Muscle of back (tissue), 11 donors: ENCODE data around the gene DUSP28. TPM values are rescaled to one million over a fixed set of nuclear protein-coding genes. Genes with fewer than 3 reads are reported as not detected.

Source experiments
- DNase-seq, 3 donors: peaks; one replicate each; pipeline versions ENCODE4 v3.0.0 to v3.0.0-alpha.2; 2013
- polyA plus RNA-seq, 10 donors: library from polyadenylated mRNA; unstranded; fragments of 120-200 nt; gene quantifications; one replicate each; pipeline ENCODE4 v1.2.1, GENCODE V29; 2013; ENCODE audit not compliant: insufficient read length in 10 of 10

Gene DUSP28
- polyA plus RNA-seq, 10 donors, result 8.1 to 11.0 (median 9.6) TPM

- DNase-seq, result no peak
Observed at GRCh38 chr2:240571314-240571973, 11.3 kb downstream of the DUSP28 start.

GRCh38 chr2:240572141-240573031 lies 12.2 kb downstream of the DUSP28 start:
- no peak for DNase-seq

GRCh38 chr2:240573071-240573515 lies 12.9 kb downstream of the DUSP28 start:
- DNase-seq, result no peak

GRCh38 chr2:240573516-240574385 lies 13.6 kb downstream of the DUSP28 start:
- no peak for DNase-seq

- no peak for DNase-seq
Observed at GRCh38 chr2:240574386-240575100, 14.4 kb downstream of the DUSP28 start.

GRCh38 chr2:240575101-240575965 lies 15.2 kb downstream of the DUSP28 start:
- no peak for DNase-seq

DNA sequence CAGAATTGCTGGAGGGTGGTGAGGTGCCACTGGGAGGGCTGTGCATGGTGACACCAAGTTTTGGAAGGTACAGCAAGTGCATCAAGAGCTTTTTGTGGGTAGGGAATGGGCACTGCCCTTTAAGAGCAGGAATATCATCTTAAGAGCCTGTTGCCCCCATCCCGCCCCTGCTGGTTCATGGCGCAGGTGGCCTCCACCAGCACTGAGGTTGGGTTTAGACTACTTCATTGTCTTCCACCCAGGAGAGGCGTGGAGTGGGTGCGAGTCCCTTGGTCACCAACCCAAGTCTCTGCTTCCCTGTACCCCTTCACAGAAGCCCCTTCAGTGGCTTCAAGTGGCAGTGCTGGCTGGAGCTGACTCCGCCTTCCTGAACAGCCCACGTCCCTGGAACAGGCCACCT lies 15.9 kb downstream of the DUSP28 start:
- no peak for DNase-seq

DNA sequence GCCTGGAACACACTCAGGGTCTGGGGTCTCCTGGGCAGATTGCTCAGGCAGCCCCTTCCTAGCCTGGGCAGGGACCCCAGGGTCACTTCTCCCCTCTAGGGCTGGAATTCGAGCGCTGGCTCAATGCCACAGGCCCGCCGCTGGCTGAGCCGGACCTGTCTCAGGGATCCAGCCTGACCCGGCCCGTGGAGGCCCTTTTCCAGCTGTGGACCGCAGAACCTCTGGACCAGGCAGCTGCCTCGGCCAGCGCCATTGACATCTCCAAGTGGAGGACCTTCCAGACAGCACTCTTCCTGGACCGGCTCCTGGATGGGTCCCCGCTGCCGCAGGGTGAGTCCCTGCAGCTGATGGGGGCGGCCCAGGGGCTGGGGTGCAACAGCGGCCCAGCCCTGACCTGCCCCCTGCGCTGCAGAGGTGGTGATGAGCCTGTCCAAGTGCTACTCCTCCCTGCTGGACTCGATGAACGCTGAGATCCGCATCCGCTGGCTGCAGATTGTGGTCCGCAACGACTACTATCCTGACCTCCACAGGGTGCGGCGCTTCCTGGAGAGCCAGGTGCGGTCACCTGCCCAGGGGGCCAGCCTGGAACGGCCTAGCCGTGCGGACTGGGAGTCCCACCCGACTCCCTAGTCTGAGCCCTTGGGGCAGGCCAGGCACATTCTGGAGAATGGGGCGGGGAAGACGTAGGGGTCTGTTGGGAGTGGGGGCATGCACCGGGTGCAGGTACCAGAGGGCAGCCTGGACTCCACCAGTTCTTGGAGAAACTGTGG lies 16.5 kb downstream of the DUSP28 start:
- no peak for DNase-seq

DNA sequence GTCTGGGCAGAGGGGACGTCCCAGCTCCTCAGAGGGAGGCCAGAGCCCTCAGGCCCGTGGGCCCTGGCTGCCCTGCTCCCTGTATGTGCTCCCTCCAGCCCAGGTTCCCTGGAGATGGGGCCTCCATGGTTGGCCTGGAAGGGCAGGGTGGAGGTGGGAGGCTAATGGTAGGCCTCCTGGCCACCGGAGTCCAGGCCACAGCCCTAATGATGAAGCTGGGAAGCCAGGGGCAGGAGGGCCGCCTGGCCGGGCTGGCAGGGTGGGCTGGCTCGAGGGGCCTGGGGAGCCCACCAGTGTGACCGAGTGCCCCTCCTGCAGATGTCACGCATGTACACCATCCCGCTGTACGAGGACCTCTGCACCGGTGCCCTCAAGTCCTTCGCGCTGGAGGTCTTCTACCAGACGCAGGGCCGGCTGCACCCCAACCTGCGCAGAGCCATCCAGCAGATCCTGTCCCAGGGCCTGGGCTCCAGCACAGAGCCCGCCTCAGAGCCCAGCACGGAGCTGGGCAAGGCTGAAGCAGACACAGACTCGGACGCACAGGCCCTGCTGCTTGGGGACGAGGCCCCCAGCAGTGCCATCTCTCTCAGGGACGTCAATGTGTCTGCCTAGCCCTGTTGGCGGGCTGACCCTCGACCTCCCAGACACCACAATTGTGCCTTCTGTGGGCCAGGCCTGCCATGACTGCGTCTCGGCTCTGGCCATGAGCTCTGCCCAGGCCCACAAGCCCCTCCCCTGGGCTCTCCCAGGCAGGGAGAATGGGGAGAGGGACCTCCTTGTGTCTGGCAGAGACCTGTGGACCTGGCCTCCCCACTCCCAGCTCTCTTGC lies 17.3 kb downstream of the DUSP28 start:
- DNase-seq, result no peak

DNA sequence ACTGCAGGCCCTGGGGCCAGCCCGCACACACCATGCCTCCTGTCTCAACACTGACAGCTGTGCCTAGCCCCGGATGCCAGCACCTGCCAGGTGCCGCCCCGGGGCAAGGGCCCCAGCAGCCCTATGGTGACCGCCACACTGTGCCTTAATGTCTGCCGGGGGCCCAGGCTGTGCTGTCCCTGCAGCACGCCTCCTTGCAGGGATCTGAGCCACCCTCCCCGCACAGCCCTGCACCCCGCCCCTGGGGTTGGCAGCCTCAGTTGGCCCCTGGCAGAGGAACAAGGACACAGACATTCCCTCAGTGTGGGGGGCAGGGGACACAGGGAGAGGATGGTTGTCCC lies 17.9 kb downstream of the DUSP28 start:
- DNase-seq, result no peak

DNA sequence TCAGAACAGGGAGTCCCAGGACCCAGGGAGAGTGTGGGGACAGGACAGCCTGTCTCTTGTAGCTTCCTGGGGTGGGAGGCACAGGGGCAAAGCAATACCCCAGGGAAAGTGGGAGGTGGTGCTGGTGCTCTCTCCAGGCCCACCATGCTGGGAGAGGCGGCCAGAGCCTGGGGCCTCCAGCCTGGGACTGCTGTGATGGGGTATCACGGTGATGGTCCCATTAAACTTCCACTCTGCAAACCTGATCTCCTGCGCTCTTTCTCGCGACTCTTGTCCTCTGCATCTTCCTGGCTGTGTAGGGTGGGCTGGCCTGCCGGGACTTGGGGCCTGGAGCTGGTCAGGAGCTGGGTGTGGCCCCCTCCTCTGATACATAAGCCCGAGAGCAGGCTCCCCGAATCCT lies 18.3 kb downstream of the DUSP28 start:
- no peak for DNase-seq

DNA sequence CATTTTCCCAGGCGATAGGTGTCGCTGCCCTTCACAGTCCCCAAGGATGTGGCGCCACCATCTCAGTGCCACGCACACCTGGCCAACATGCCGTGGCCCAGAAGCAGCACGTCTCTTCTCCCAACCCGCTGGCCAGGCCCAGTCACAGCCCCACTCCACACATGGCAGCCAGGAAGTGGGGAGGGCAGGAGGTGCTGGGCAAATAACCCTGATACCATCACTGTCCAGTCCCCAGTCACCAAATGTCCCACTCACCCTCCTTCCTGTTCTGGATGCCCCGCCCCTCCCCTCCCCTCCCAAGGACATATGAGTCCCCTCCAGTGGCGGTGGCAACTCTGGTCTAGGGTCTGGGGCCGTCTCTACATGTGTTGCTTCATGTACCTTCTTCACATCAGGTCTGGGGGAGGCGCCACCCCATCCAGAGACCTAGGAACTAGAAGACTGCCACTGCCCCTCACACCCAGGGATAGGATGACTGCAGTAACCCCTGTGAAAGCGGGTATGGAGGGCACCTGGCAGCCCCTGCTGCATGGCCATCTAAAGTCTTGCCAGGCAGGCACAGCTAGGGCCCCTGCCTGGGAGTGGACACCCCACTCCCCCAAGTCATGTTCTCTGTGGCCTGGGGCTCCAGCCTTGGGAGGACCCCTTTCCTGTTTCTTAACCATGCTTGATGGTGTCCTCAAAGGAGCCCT lies 19.1 kb downstream of the DUSP28 start:
- DNase-seq, result no peak

DNA sequence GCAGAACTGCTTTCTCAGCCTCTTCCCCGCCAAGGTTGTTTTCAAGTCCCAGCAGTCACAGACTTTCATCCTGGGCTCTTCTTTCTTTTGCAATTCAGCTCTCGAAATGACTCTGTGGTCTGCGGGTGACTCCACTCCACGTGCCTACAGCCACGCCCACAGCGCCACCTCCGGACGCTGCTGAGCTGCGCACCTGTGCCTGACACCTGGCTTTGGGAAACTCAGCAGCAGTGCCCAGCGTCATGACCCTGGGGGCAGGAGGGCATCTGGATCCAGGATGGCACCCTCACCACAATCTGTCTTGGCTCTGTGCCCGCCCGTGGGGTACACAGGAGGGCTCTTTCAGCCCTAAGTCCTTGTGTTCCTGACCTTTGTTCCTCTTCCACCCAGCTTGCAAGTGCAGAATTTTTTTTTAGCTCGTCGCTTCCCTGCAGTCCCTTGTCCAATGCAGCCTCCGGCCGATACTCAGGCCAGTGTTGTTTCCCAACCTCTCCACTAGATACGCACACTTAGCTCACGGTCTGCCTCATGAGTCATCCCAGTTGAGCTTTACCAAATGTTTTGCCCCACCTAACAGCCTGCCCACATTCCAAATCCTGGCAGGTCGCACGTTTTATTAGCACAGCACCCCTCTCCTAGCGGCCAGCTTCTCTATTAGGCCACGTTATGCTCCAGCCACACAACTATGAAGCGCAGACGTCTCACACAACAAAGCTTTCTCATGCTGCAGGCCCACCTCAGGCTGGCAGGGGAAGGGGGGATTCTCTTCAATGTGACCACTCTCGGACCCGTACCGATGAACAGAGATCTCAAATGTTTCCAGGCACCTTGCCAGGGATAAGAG lies 19.8 kb downstream of the DUSP28 start:
- DNase-seq, result no peak

DNA sequence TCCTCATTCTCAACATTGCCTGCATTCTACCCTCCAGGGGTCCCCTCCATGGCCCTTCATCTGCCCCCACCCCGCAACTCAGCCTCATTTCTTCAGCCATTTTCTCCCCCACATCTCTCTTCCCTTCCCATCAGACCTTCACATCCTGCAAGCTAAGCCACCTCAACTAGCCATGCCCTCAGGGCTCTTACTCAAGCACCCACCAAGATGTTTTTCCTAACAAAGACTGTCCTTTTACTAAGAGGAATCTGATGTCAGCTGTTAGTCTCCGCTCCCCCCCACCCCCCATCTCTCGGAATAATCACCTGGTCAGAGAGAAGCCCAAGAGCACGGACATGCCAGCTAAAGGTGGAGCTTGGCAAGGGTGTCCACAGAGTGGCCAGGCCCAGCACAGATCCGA lies 21.7 kb downstream of the DUSP28 start:
- no peak for DNase-seq

DNA sequence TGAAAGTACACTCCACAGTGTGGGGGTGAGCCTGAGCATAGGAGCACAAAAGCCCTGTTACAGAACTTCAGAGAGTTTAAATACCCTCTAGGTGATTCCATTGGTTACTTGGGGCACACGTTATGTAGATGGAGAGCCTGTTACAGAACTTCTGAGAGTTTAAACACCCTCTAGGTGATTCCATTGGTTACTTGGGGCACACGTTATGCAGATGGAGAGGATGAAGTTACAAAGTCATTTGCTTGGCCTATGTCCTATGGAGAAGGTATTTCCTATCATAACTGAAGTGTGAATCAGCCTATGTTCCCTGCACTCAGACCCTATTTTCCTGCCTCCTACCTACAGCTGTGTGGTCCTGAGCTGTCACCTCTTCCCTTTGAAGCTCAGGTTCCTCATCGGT lies 22.6 kb downstream of the DUSP28 start:
- no peak for DNase-seq

DNA sequence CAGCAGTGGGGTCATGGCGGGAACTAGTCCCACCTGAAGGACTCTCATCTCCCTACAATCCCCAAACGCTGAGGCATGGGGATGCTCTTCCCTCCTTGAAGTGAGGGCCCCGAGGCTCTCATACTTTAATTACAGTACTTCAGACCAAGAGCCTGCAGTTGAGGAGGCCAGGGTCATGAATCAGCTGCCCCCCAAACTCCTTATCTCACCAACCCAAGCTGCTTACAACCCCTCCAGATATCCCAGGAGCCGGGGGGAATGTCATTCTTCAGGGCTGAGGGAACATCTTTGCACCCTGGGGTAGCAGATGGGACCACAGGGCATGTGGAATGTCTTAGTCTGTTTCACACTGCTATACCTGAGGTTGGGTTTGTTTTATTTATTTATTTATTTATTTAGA lies 23.6 kb downstream of the DUSP28 start:
- no peak for DNase-seq

DNA sequence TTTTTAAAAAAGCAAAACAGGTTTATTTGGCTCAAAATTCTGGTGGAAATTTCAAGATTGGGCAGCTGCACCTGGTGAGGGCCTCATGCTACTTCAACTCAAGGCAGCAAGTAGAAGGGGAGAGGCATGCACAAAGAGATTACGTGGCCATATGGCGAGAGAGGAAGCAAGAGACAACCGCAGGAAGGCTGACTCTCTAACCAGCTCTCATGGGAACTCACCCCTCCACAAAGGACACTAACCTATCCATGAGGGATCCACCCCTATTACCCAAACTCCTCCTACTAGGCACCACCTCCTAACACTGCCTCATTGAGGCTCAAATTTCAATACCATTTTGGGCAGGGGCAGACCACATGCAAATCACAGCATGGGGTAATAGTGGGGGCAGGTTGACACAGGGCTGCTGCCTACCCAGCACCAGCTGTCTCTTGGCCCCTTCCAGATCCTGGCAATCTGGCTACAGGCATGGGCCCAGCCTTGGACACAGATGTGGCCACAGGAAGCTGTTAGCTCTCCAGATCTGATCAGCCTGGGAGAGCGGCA lies 24.4 kb downstream of the DUSP28 start:
- no peak for DNase-seq
